Measurements from ENCODE around the gene ATP1B3. TPM values are rescaled to one million over a fixed set of nuclear protein-coding genes. Genes with fewer than 3 reads are reported as not detected.

The ATP1B3 gene
- total and polyA plus RNA-seq, 2 of the 13 experiments (the other 11 are each of a cell fraction or from before 2014, with no cell fraction given): 84.3 to 93.6 TPM

DNA sequence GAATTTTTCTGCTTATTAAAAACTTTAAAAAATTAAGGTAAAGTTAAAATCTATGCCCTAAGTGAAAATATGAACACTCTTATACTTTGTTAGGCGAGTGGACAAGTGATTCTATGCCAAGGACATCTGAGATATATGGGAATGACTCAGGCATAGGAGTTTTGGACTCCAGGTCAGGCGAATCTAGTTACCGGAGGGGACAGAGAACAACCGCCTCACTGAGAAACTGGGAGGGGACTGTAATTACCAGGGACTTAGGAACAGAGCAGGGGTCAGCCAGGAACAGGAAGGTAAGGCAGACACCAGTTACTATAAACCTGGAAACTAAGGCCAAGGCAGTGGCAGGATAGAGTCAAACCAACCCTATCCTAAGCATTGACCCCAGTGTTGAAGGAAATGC, 16.8 kb upstream of the ATP1B3 start:
- in situ Hi-C loops (cut with HindIII; ENCODE audit: extremely low pct_ligation_motif_present, low pct_unique_long_range_greater_than_20kb) (no loop called here), intact Hi-C loops (cut with micrococcal nuclease; ENCODE audit: unreplicated experiment) (no loop called here)
- no peaks in the 10 kb centered on the region for H3K9me3 ChIP-seq (ENCODE audit: low read length)
- CTCF ChIA-PET (ENCODE audit: low intra/inter-chr PET ratio, low total read pairs): no interaction called here
- H2AFZ ChIP-seq (ENCODE audit: low read length): no peak overlapping the region
- POLR2A ChIA-PET: no interaction called here
- no peak overlapping the region for H3K4me3 ChIP-seq (replicated peaks in 1 of 3; ENCODE audit: insufficient read depth in 1 of 3, low read depth in 2 of 3, low read length in 3 of 3)
- 0 out of 2 replicates have a peak, but pooled peaks have one; percentile 10 for TF ChIP-seq FOSL2 (CRISPR knock-in tag; IDR thresholded peaks at IDR 0.05)
- TF ChIP-seq ZSCAN21 (CRISPR knock-in tag; IDR thresholded peaks at IDR 0.05; ENCODE audit: borderline replicate concordance): no peak
- 0 out of 2 replicates have a peak, but pooled peaks have one; percentile 5 for TF ChIP-seq NFE2L2 (IDR thresholded peaks at IDR 0.05; ENCODE audit: low read length)
- peaks cover 26% of the 10 kb centered on the region for H3K4me1 ChIP-seq (ENCODE audit: insufficient read depth, low read length)
- 0% methylated on average over 4 of the region's 4 CpGs for WGBS (ENCODE audit: low lambda C conversion rate)
- 0 out of 5 replicates have a peak, but pooled peaks cover 0 to 6% of the 10 kb centered on the region in 2 experiments for H3K27me3 ChIP-seq (ENCODE audit: control insufficient read depth in 1 of 2, insufficient read depth in 2 of 2, low read length in 2 of 2)
- no peak for FAIRE-seq
- no peaks in the 10 kb centered on the region for H3K36me3 ChIP-seq (replicated peaks in 1 of 2; ENCODE audit: control insufficient read depth in 1 of 2, insufficient read depth in 2 of 2, low read length in 2 of 2)
- DNase-seq (ENCODE audit: low spot score): no peak
- peak; percentile 83 for ATAC-seq
- H3K9ac ChIP-seq (ENCODE audit: insufficient read depth, low read depth, low read length): no peak overlapping the region
- H3K27ac ChIP-seq (ENCODE audit: extremely low read length, insufficient read depth, low read length): no peak overlapping the region
- H4K20me1 ChIP-seq (ENCODE audit: insufficient read depth, low read length): no peaks in the 10 kb centered on the region
- BruUV-seq (replicated peaks): no TSS peak
- no peaks in the 10 kb centered on the region for H3K79me2 ChIP-seq (ENCODE audit: insufficient read depth, low read length)
- peak overlapping the region; percentile 53 for H3K4me2 ChIP-seq (ENCODE audit: low read depth, low read length)

DNA sequence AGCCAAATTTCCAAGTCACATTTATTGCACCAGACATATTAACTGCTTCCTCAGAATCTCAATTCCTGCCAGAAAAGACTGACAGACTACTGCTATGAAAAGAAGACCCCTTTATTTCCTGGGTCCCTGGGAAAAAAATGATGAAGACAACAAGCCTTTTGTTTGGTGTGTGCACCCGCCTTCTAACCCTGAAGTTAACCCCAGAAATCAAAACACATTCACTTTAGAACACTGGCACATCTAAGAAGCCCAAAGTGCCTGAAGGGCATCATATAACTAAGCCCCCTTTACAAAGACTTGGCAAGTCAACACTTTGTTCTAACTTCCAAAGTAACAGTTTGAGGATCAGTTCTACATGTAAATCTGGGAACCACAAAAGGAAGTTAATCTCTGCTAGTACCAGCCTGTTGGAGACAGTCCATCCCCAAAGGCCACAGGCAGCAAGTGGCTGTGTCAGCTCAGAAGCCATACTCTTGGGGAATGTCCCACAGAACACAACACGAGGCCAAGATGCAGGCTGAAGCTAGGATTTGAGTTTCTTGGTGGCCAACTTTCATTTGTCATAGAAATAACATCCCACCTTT, 16.3 kb upstream of the ATP1B3 start:
- Histone ChIP-seq H3K79me2 (ENCODE audit: insufficient read depth, low read length) (no peaks in the 10 kb centered on the region), H3K9me3 (ENCODE audit: low read length) (no peaks in the 10 kb centered on the region), H2AFZ (ENCODE audit: low read length) (no peak overlapping the region), H3K4me2 (ENCODE audit: low read depth, low read length) (peak overlapping the region; percentile 53), H3K9ac (ENCODE audit: insufficient read depth, low read depth, low read length) (no peak overlapping the region), H3K27me3 (ENCODE audit: control insufficient read depth in 1 of 2, insufficient read depth in 2 of 2, low read length in 2 of 2) (0 out of 5 replicates have a peak, but pooled peaks cover 0 to 6% of the 10 kb centered on the region in 2 experiments), H3K36me3 (replicated peaks in 1 of 2; ENCODE audit: control insufficient read depth in 1 of 2, insufficient read depth in 2 of 2, low read length in 2 of 2) (no peaks in the 10 kb centered on the region), H4K20me1 (ENCODE audit: insufficient read depth, low read length) (no peaks in the 10 kb centered on the region), H3K4me1 (ENCODE audit: insufficient read depth, low read length) (peaks cover 26% of the 10 kb centered on the region), H3K27ac (ENCODE audit: extremely low read length, insufficient read depth, low read length) (no peak overlapping the region), H3K4me3 (replicated peaks in 1 of 3; ENCODE audit: insufficient read depth in 1 of 3, low read depth in 2 of 3, low read length in 3 of 3) (no peak overlapping the region)
- no peak for DNase-seq (ENCODE audit: low spot score)
- BruUV-seq (replicated peaks): no TSS peak
- intact Hi-C loops (cut with micrococcal nuclease; ENCODE audit: unreplicated experiment) (no loop called here), in situ Hi-C loops (cut with HindIII; ENCODE audit: extremely low pct_ligation_motif_present, low pct_unique_long_range_greater_than_20kb) (no loop called here)
- ChIA-PET CTCF (ENCODE audit: low intra/inter-chr PET ratio, low total read pairs) (no interaction called here), POLR2A (no interaction called here)
- WGBS (ENCODE audit: low lambda C conversion rate): 7% methylated on average over 1 of the region's 2 CpGs
- no peak for FAIRE-seq
- ATAC-seq: peak; percentile 73
- TF ChIP-seq ZBTB38 (CRISPR knock-in tag; IDR thresholded peaks at IDR 0.05): no peak
- TF ChIP-seq TCF7 (IDR thresholded peaks at IDR 0.05; ENCODE audit: low read depth): no peak
- TF ChIP-seq ZNF468 (CRISPR knock-in tag; IDR thresholded peaks at IDR 0.05): no peak
- TF ChIP-seq, protein P1, sequence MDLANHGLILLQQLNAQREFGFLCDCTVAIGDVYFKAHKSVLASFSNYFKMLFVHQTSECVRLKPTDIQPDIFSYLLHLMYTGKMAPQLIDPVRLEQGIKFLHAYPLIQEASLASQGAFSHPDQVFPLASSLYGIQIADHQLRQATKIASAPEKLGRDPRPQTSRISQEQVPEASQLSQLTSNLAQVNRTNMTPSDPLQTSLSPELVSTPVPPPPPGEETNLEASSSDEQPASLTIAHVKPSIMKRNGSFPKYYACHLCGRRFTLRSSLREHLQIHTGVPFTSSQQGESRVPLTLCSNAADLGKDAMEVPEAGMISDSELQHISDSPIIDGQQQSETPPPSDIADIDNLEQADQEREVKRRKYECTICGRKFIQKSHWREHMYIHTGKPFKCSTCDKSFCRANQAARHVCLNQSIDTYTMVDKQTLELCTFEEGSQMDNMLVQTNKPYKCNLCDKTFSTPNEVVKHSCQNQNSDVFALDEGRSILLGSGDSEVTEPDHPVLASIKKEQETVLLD (CRISPR knock-in tag; IDR thresholded peaks at IDR 0.05; ENCODE audit: low read depth): no peak
- TF ChIP-seq ZNF549 (CRISPR knock-in tag; IDR thresholded peaks at IDR 0.05): no peak
- no peak for TF ChIP-seq ZNF615 (CRISPR knock-in tag; IDR thresholded peaks at IDR 0.05; ENCODE audit: borderline replicate concordance)
- no peak for TF ChIP-seq EP300 (IDR thresholded peaks at IDR 0.05; ENCODE audit: low read depth in 2 of 2, low read length in 2 of 2)
- no peak for TF ChIP-seq EP300 (CRISPR knock-in tag; IDR thresholded peaks at IDR 0.05; ENCODE audit: borderline replicate concordance)
- TF ChIP-seq, protein P2, sequence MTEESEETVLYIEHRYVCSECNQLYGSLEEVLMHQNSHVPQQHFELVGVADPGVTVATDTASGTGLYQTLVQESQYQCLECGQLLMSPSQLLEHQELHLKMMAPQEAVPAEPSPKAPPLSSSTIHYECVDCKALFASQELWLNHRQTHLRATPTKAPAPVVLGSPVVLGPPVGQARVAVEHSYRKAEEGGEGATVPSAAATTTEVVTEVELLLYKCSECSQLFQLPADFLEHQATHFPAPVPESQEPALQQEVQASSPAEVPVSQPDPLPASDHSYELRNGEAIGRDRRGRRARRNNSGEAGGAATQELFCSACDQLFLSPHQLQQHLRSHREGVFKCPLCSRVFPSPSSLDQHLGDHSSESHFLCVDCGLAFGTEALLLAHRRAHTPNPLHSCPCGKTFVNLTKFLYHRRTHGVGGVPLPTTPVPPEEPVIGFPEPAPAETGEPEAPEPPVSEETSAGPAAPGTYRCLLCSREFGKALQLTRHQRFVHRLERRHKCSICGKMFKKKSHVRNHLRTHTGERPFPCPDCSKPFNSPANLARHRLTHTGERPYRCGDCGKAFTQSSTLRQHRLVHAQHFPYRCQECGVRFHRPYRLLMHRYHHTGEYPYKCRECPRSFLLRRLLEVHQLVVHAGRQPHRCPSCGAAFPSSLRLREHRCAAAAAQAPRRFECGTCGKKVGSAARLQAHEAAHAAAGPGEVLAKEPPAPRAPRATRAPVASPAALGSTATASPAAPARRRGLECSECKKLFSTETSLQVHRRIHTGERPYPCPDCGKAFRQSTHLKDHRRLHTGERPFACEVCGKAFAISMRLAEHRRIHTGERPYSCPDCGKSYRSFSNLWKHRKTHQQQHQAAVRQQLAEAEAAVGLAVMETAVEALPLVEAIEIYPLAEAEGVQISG (CRISPR knock-in tag; IDR thresholded peaks at IDR 0.05): no peak
- TF ChIP-seq POLR2G (IDR thresholded peaks at IDR 0.05; ENCODE audit: low read depth, low read length): no peak
- TF ChIP-seq ZNF253 (CRISPR knock-in tag; IDR thresholded peaks at IDR 0.05; ENCODE audit: borderline replicate concordance): no peak
- no peak for TF ChIP-seq NBN (conservative IDR thresholded peaks at IDR 0.05)

Measured in HepG2 (cell line).